ENCODE measurements around the gene GRIK3. TPM values are rescaled to one million over a fixed set of nuclear protein-coding genes. Genes with fewer than 3 reads are reported as not detected.

GRIK3 gene
- total and polyA plus RNA-seq, 2 donors (not counting 1 experiment from before 2014, with no cell fraction given) = not detected

- no peak overlapping the region for H3K4me3 ChIP-seq (replicated peaks in 1 of 4; ENCODE audit: control extremely low read depth in 1 of 4, insufficient read depth in 1 of 4, low read depth in 3 of 4, low read length in 4 of 4)
- no peaks in the 10 kb centered on the region for H4K20me1 ChIP-seq (ENCODE audit: control insufficient read depth, extremely low read depth, insufficient read depth, low read length)
- no peaks in the 10 kb centered on the region for H3K27me3 ChIP-seq (ENCODE audit: control insufficient read depth, insufficient read depth, low read length)
- H3K36me3 ChIP-seq (ENCODE audit: control insufficient read depth, insufficient read depth, low read length) = no peaks in the 10 kb centered on the region
- H3K27ac ChIP-seq (ENCODE audit: insufficient read depth, low read length) = no peak overlapping the region
- no peaks in the 10 kb centered on the region for H3K9me3 ChIP-seq (ENCODE audit: control insufficient read depth, insufficient read depth, low read depth, low read length)
- DNase-seq (ENCODE audit: low read depth in 2 of 2) = no peak
- no peak overlapping the region for H2AFZ ChIP-seq (ENCODE audit: low read length)
- no peak overlapping the region for H3K4me2 ChIP-seq (ENCODE audit: extremely low read depth, insufficient read depth, low read length)
- TF ChIP-seq CTCF (conservative IDR thresholded peaks at IDR 0.05 in 1 of 2, IDR thresholded peaks at IDR 0.05 in 1 of 2; ENCODE audit: low read depth in 1 of 2, low read length in 2 of 2) (no peak), EZH2 (IDR thresholded peaks at IDR 0.05; ENCODE audit: low read length, missing control alignments) (no peak)
- H3K4me1 ChIP-seq (ENCODE audit: control insufficient read depth, extremely low read depth, insufficient read depth, low read length) = no peaks in the 10 kb centered on the region
- no peak overlapping the region for H3K9ac ChIP-seq (ENCODE audit: insufficient read depth, low read length)
- no peaks in the 10 kb centered on the region for H3K79me2 ChIP-seq (ENCODE audit: control insufficient read depth, insufficient read depth, low read length)
These were observed 44.6 kb upstream of the GRIK3 start for GRCh38 chr1:37078866-37079265.

GRCh38 chr1:37076168-37076567 lies 41.9 kb upstream of the GRIK3 start:
- H3K4me3 ChIP-seq (replicated peaks in 1 of 4; ENCODE audit: control extremely low read depth in 1 of 4, insufficient read depth in 1 of 4, low read depth in 3 of 4, low read length in 4 of 4) = no peak overlapping the region
- no peaks in the 10 kb centered on the region for H3K36me3 ChIP-seq (ENCODE audit: control insufficient read depth, insufficient read depth, low read length)
- TF ChIP-seq CTCF (conservative IDR thresholded peaks at IDR 0.05 in 1 of 2, IDR thresholded peaks at IDR 0.05 in 1 of 2; ENCODE audit: low read depth in 1 of 2, low read length in 2 of 2) (no peak), EZH2 (IDR thresholded peaks at IDR 0.05; ENCODE audit: low read length, missing control alignments) (no peak)
- no peak for DNase-seq (ENCODE audit: low read depth in 2 of 2)
- H3K9ac ChIP-seq (ENCODE audit: insufficient read depth, low read length) = no peak overlapping the region
- H3K9me3 ChIP-seq (ENCODE audit: control insufficient read depth, insufficient read depth, low read depth, low read length) = no peaks in the 10 kb centered on the region
- no peaks in the 10 kb centered on the region for H3K27me3 ChIP-seq (ENCODE audit: control insufficient read depth, insufficient read depth, low read length)
- H3K79me2 ChIP-seq (ENCODE audit: control insufficient read depth, insufficient read depth, low read length) = no peaks in the 10 kb centered on the region
- no peak overlapping the region for H3K4me2 ChIP-seq (ENCODE audit: extremely low read depth, insufficient read depth, low read length)
- H4K20me1 ChIP-seq (ENCODE audit: control insufficient read depth, extremely low read depth, insufficient read depth, low read length) = no peaks in the 10 kb centered on the region
- H3K27ac ChIP-seq (ENCODE audit: insufficient read depth, low read length) = no peak overlapping the region
- no peak overlapping the region for H2AFZ ChIP-seq (ENCODE audit: low read length)
- no peaks in the 10 kb centered on the region for H3K4me1 ChIP-seq (ENCODE audit: control insufficient read depth, extremely low read depth, insufficient read depth, low read length)

- Histone ChIP-seq H2AFZ (ENCODE audit: low read length) (no peak overlapping the region), H3K4me3 (replicated peaks in 1 of 4; ENCODE audit: control extremely low read depth in 1 of 4, insufficient read depth in 1 of 4, low read depth in 3 of 4, low read length in 4 of 4) (no peak overlapping the region)
These were observed 39.6 kb upstream of the GRIK3 start for GRCh38 chr1:37073854-37074379.

More at GRCh38 chr1:37073854-37074379, 39.6 kb upstream of the GRIK3 start:
- no peaks in the 10 kb centered on the region for H3K79me2 ChIP-seq (ENCODE audit: control insufficient read depth, insufficient read depth, low read length)
- H4K20me1 ChIP-seq (ENCODE audit: control insufficient read depth, extremely low read depth, insufficient read depth, low read length) = no peaks in the 10 kb centered on the region
- DNase-seq (ENCODE audit: low read depth in 2 of 2) = no peak
- TF ChIP-seq EZH2 (IDR thresholded peaks at IDR 0.05; ENCODE audit: low read length, missing control alignments) (no peak), CTCF (conservative IDR thresholded peaks at IDR 0.05 in 1 of 2, IDR thresholded peaks at IDR 0.05 in 1 of 2; ENCODE audit: low read depth in 1 of 2, low read length in 2 of 2) (no peak)
- H3K4me1 ChIP-seq (ENCODE audit: control insufficient read depth, extremely low read depth, insufficient read depth, low read length) = no peaks in the 10 kb centered on the region
- H3K27me3 ChIP-seq (ENCODE audit: control insufficient read depth, insufficient read depth, low read length) = no peaks in the 10 kb centered on the region
- no peaks in the 10 kb centered on the region for H3K9me3 ChIP-seq (ENCODE audit: control insufficient read depth, insufficient read depth, low read depth, low read length)
- H3K4me2 ChIP-seq (ENCODE audit: extremely low read depth, insufficient read depth, low read length) = no peak overlapping the region
- H3K9ac ChIP-seq (ENCODE audit: insufficient read depth, low read length) = no peak overlapping the region
- H3K27ac ChIP-seq (ENCODE audit: insufficient read depth, low read length) = no peak overlapping the region
- no peaks in the 10 kb centered on the region for H3K36me3 ChIP-seq (ENCODE audit: control insufficient read depth, insufficient read depth, low read length)

All from fibroblast of lung (primary cell).